ENCODE measurements around the gene LDB2. TPM values are rescaled to one million over a fixed set of nuclear protein-coding genes. Genes with fewer than 3 reads are reported as not detected.

The LDB2 gene
- total and polyA plus RNA-seq, 4 donors, result 11.0 to 128 (median 55.7) TPM

GRCh38 chr4:16741287-16741686, 157.2 kb downstream of the LDB2 start:
- no peak overlapping the region for H3K4me3 ChIP-seq (ENCODE audit: low read length in 2 of 2)
- DNase-seq (no peak), ATAC-seq (ENCODE audit: low FRiP score) (no peak)
- H3K27me3 ChIP-seq (ENCODE audit: control insufficient read depth in 1 of 2, insufficient read depth in 2 of 2, low read length in 1 of 2), result no peaks in the 10 kb centered on the region
- no peak overlapping the region for H3K27ac ChIP-seq (ENCODE audit: low read depth in 1 of 2, low read length in 2 of 2)
- no peaks in the 10 kb centered on the region for H3K9me3 ChIP-seq (ENCODE audit: control insufficient read depth, low read length)
- intact Hi-C loops (cut with DNase I), result no loop called here
- no peaks in the 10 kb centered on the region for H3K36me3 ChIP-seq (ENCODE audit: control insufficient read depth in 1 of 2, insufficient read depth in 2 of 2, low read length in 1 of 2)
- WGBS, 2 donors, result 88 to 93% methylated on average over 3 of the region's 3 CpGs
- no peaks in the 10 kb centered on the region for H3K4me1 ChIP-seq (ENCODE audit: control insufficient read depth in 1 of 2, insufficient read depth in 2 of 2, low read length in 2 of 2)

GRCh38 chr4:16739997-16740624, 158.3 kb downstream of the LDB2 start:
- Histone ChIP-seq H3K27me3 (ENCODE audit: control insufficient read depth in 1 of 2, insufficient read depth in 2 of 2, low read length in 1 of 2) (no peaks in the 10 kb centered on the region), H3K4me3 (ENCODE audit: low read length in 2 of 2) (no peak overlapping the region), H3K4me1 (ENCODE audit: control insufficient read depth in 1 of 2, insufficient read depth in 2 of 2, low read length in 2 of 2) (no peaks in the 10 kb centered on the region), H3K9me3 (ENCODE audit: control insufficient read depth, low read length) (no peaks in the 10 kb centered on the region), H3K27ac (ENCODE audit: low read depth in 1 of 2, low read length in 2 of 2) (no peak overlapping the region), H3K36me3 (ENCODE audit: control insufficient read depth in 1 of 2, insufficient read depth in 2 of 2, low read length in 1 of 2) (no peaks in the 10 kb centered on the region)
- intact Hi-C loops (cut with DNase I), result no loop called here
- ATAC-seq (ENCODE audit: low FRiP score), result no peak
- 90 to 93% methylated on average over 8 of the region's 8 CpGs for WGBS, 2 donors
- no peak for DNase-seq

GRCh38 chr4:16738558-16738957, 159.9 kb downstream of the LDB2 start:
- no peaks in the 10 kb centered on the region for H3K27me3 ChIP-seq (ENCODE audit: control insufficient read depth in 1 of 2, insufficient read depth in 2 of 2, low read length in 1 of 2)
- H3K4me3 ChIP-seq (ENCODE audit: low read length in 2 of 2), result no peak overlapping the region
- intact Hi-C loops (cut with DNase I), result no loop called here
- WGBS, 2 donors, result 97% methylated on average over 1 of the region's 1 CpG
- DNase-seq, result no peak
- no peaks in the 10 kb centered on the region for H3K9me3 ChIP-seq (ENCODE audit: control insufficient read depth, low read length)
- no peaks in the 10 kb centered on the region for H3K4me1 ChIP-seq (ENCODE audit: control insufficient read depth in 1 of 2, insufficient read depth in 2 of 2, low read length in 2 of 2)
- no peak for ATAC-seq (ENCODE audit: low FRiP score)
- H3K36me3 ChIP-seq (ENCODE audit: control insufficient read depth in 1 of 2, insufficient read depth in 2 of 2, low read length in 1 of 2), result no peaks in the 10 kb centered on the region
- no peak overlapping the region for H3K27ac ChIP-seq (ENCODE audit: low read depth in 1 of 2, low read length in 2 of 2)

GRCh38 chr4:16733509-16733908, 164.9 kb downstream of the LDB2 start:
- DNase-seq (no peak), ATAC-seq (ENCODE audit: low FRiP score) (no peak)
- WGBS, 2 donors, result 90 to 91% methylated on average over 4 of the region's 4 CpGs
- intact Hi-C loops (cut with DNase I), result no loop called here
- no peak overlapping the region for H3K4me3 ChIP-seq (ENCODE audit: low read length in 2 of 2)
- H3K27ac ChIP-seq (ENCODE audit: low read depth in 1 of 2, low read length in 2 of 2), result no peak overlapping the region
- H3K4me1 ChIP-seq (ENCODE audit: control insufficient read depth in 1 of 2, insufficient read depth in 2 of 2, low read length in 2 of 2), result no peaks in the 10 kb centered on the region
- H3K9me3 ChIP-seq (ENCODE audit: control insufficient read depth, low read length), result no peaks in the 10 kb centered on the region
- no peaks in the 10 kb centered on the region for H3K36me3 ChIP-seq (ENCODE audit: control insufficient read depth in 1 of 2, insufficient read depth in 2 of 2, low read length in 1 of 2)
- no peaks in the 10 kb centered on the region for H3K27me3 ChIP-seq (ENCODE audit: control insufficient read depth in 1 of 2, insufficient read depth in 2 of 2, low read length in 1 of 2)

DNA sequence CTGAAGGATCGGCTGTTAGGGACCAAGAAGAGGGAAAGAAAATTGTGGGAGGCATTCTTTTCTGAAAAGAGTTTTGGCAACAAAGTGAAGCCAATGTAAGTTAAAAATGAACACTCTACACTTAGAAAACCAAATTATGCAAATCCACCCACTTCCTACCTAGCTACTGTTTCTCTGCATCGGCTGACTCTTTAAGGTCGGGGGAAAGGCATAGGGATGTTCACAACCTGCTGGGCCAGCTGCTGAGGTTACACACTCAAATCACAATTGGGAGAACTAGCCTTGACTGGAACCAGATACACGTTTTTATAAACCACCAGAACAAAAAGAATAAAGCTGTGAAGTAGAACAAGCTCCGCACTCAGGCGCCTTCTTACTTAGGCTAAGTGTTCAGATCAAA, 165.7 kb downstream of the LDB2 start:
- no peaks in the 10 kb centered on the region for H3K9me3 ChIP-seq (ENCODE audit: control insufficient read depth, low read length)
- H3K27ac ChIP-seq (ENCODE audit: low read depth in 1 of 2, low read length in 2 of 2), result no peak overlapping the region
- H3K4me3 ChIP-seq (ENCODE audit: low read length in 2 of 2), result no peak overlapping the region
- H3K27me3 ChIP-seq (ENCODE audit: control insufficient read depth in 1 of 2, insufficient read depth in 2 of 2, low read length in 1 of 2), result no peaks in the 10 kb centered on the region
- no peaks in the 10 kb centered on the region for H3K4me1 ChIP-seq (ENCODE audit: control insufficient read depth in 1 of 2, insufficient read depth in 2 of 2, low read length in 2 of 2)
- DNase-seq (no peak), ATAC-seq (ENCODE audit: low FRiP score) (no peak)
- H3K36me3 ChIP-seq (ENCODE audit: control insufficient read depth in 1 of 2, insufficient read depth in 2 of 2, low read length in 1 of 2), result no peaks in the 10 kb centered on the region
- intact Hi-C loops (cut with DNase I), result no loop called here
- 90 to 93% methylated on average over 6 of the region's 6 CpGs for WGBS, 2 donors

- H3K36me3 ChIP-seq (ENCODE audit: control insufficient read depth in 1 of 2, insufficient read depth in 2 of 2, low read length in 1 of 2), result no peaks in the 10 kb centered on the region
- H3K9me3 ChIP-seq (ENCODE audit: control insufficient read depth, low read length), result no peaks in the 10 kb centered on the region
- intact Hi-C loops (cut with DNase I), result no loop called here
- H3K4me3 ChIP-seq (ENCODE audit: low read length in 2 of 2), result no peak overlapping the region
- no peak overlapping the region for H3K27ac ChIP-seq (ENCODE audit: low read depth in 1 of 2, low read length in 2 of 2)
- WGBS, 2 donors, result 72 to 74% methylated on average over 3 of the region's 3 CpGs
- no peaks in the 10 kb centered on the region for H3K27me3 ChIP-seq (ENCODE audit: control insufficient read depth in 1 of 2, insufficient read depth in 2 of 2, low read length in 1 of 2)
- DNase-seq (no peak), ATAC-seq (ENCODE audit: low FRiP score) (no peak)
- H3K4me1 ChIP-seq (ENCODE audit: control insufficient read depth in 1 of 2, insufficient read depth in 2 of 2, low read length in 2 of 2), result no peaks in the 10 kb centered on the region
Observed at GRCh38 chr4:16731776-16732380, 166.6 kb downstream of the LDB2 start.

- DNase-seq, result no peak
- no peaks in the 10 kb centered on the region for H3K36me3 ChIP-seq (ENCODE audit: control insufficient read depth in 1 of 2, insufficient read depth in 2 of 2, low read length in 1 of 2)
- no peak overlapping the region for H3K27ac ChIP-seq (ENCODE audit: low read depth in 1 of 2, low read length in 2 of 2)
- no peak overlapping the region for H3K4me3 ChIP-seq (ENCODE audit: low read length in 2 of 2)
- WGBS, 2 donors, result 85% methylated on average over 3 of the region's 3 CpGs
- no peaks in the 10 kb centered on the region for H3K27me3 ChIP-seq (ENCODE audit: control insufficient read depth in 1 of 2, insufficient read depth in 2 of 2, low read length in 1 of 2)
- intact Hi-C loops (cut with DNase I), result no loop called here
- ATAC-seq (ENCODE audit: low FRiP score), result no peak
- H3K9me3 ChIP-seq (ENCODE audit: control insufficient read depth, low read length), result no peaks in the 10 kb centered on the region
- no peaks in the 10 kb centered on the region for H3K4me1 ChIP-seq (ENCODE audit: control insufficient read depth in 1 of 2, insufficient read depth in 2 of 2, low read length in 2 of 2)
Observed at GRCh38 chr4:16730522-16731205, 167.8 kb downstream of the LDB2 start.

GRCh38 chr4:16729336-16729735, 169.1 kb downstream of the LDB2 start:
- Histone ChIP-seq H3K36me3 (ENCODE audit: control insufficient read depth in 1 of 2, insufficient read depth in 2 of 2, low read length in 1 of 2) (no peaks in the 10 kb centered on the region), H3K4me1 (ENCODE audit: control insufficient read depth in 1 of 2, insufficient read depth in 2 of 2, low read length in 2 of 2) (no peaks in the 10 kb centered on the region), H3K27ac (ENCODE audit: low read depth in 1 of 2, low read length in 2 of 2) (no peak overlapping the region), H3K9me3 (ENCODE audit: control insufficient read depth, low read length) (peaks cover 4% of the 10 kb centered on the region), H3K4me3 (ENCODE audit: low read length in 2 of 2) (no peak overlapping the region), H3K27me3 (ENCODE audit: control insufficient read depth in 1 of 2, insufficient read depth in 2 of 2, low read length in 1 of 2) (no peaks in the 10 kb centered on the region)
- no peak for DNase-seq
- 58 to 60% methylated on average over 7 of the region's 7 CpGs for WGBS, 2 donors
- no peak for ATAC-seq (ENCODE audit: low FRiP score)
- intact Hi-C loops (cut with DNase I), result no loop called here

- H3K4me1 ChIP-seq (ENCODE audit: control insufficient read depth in 1 of 2, insufficient read depth in 2 of 2, low read length in 2 of 2), result no peaks in the 10 kb centered on the region
- DNase-seq (no peak), ATAC-seq (ENCODE audit: low FRiP score) (no peak)
- intact Hi-C loops (cut with DNase I), result no loop called here
- no peak overlapping the region for H3K4me3 ChIP-seq (ENCODE audit: low read length in 2 of 2)
- WGBS, 2 donors, result 82% methylated on average over 2 of the region's 2 CpGs
- no peak overlapping the region for H3K27ac ChIP-seq (ENCODE audit: low read depth in 1 of 2, low read length in 2 of 2)
- no peaks in the 10 kb centered on the region for H3K36me3 ChIP-seq (ENCODE audit: control insufficient read depth in 1 of 2, insufficient read depth in 2 of 2, low read length in 1 of 2)
- peaks cover 4% of the 10 kb centered on the region for H3K9me3 ChIP-seq (ENCODE audit: control insufficient read depth, low read length)
- H3K27me3 ChIP-seq (ENCODE audit: control insufficient read depth in 1 of 2, insufficient read depth in 2 of 2, low read length in 1 of 2), result no peaks in the 10 kb centered on the region
Observed at GRCh38 chr4:16728849-16729248, 169.6 kb downstream of the LDB2 start.
